Right lobe of liver (tissue), 6 donors: Measurements from ENCODE around the gene SIN3A. TPM values are rescaled to one million over a fixed set of nuclear protein-coding genes. Genes with fewer than 3 reads are reported as not detected.

Experiments used
- ATAC-seq, 4 donors: fragments of 200-7000 bp; cut with Tn5 transposase; one replicate each; pipeline ENCODE4 v1.9.1; 2020; ENCODE audit warnings: mild to moderate bottlenecking in 4 of 4, moderate library complexity in 4 of 4
- DNase-seq, 3 donors: peaks; one replicate each; pipeline ENCODE4 v3.0.0-alpha.2; 2020
- H3K27ac ChIP-seq, 3 donors: fragments of 200-600 bp; one replicate each; pipeline ENCODE4 v1.8.0; 2022
- H3K27me3 ChIP-seq, 2 donors: fragments of 200-600 bp; one replicate each; pipeline ENCODE4 v1.8.0; 2022
- H3K36me3 ChIP-seq, 4 donors: fragments of 200-600 bp; sonication (generic) in 1 of 4; one replicate each; pipeline versions ENCODE4 v1.5.1 to v1.8.0; 2017 to 2022; ENCODE audit warnings: control low read depth in 1 of 4
- H3K4me1 ChIP-seq, 4 donors: fragments of 200-600 bp; sonication (generic) in 1 of 4; one replicate each; pipeline versions ENCODE4 v1.5.1 to v1.8.0; 2017 to 2022; ENCODE audit warnings: control low read depth in 1 of 4
- H3K4me3 ChIP-seq, 3 donors: fragments of 200-600 bp; one replicate each; pipeline ENCODE4 v1.8.0; 2022
- H3K9me3 ChIP-seq, 4 donors: fragments of 200-600 bp; sonication (generic) in 1 of 4; one replicate each; pipeline versions ENCODE4 v1.5.1 to v1.8.0; 2017 to 2022; ENCODE audit warnings: control low read depth in 1 of 4
- CTCF ChIP-seq, 4 donors: fragments of 200-600 bp in 3 of 4; fragments of 450-650 bp in 1 of 4; IDR thresholded peaks; one replicate each; pipeline versions ENCODE4 v1.5.1 to v1.8.0; 2016 to 2022; ENCODE audit warnings: antibody characterized with exemption in 4 of 4, mild to moderate bottlenecking in 2 of 4
- POLR2A ChIP-seq: fragments of 450-650 bp; IDR thresholded peaks from one replicate; pipeline ENCODE4 v1.6.1; 2017; ENCODE audit warnings: antibody characterized with exemption, mild to moderate bottlenecking
- WGBS: methylation state at CpG from one replicate; pipeline ENCODE4 v1.1.6; 2018; ENCODE audit warnings: low coverage, low lambda C conversion rate; ENCODE audit not compliant: insufficient coverage; ENCODE audit errors: missing lambda C conversion rate; 5-methylcytosine and 5-hydroxymethylcytosine counted together
- intact Hi-C, 2 donors: fragments of 100-400 bp; cut with DNase I; formaldehyde crosslinking; loops; one replicate each; pipeline versions ENCODE4 v1.11.2 to v1.14.1; 2022
- total RNA-seq, 6 experiments: library from RNA; depleted of rRNA in 2 of 6; stranded (reverse); fragments of >200 nt in 2 of 6; fragmentation: NEBNext Ultra II Directional in 3 of 6; extraction: Animal tissue kit (Norgen Biotek cat#: 25700) in 3 of 6; gene quantifications; one replicate each; pipeline versions ENCODE4 v1.1.0 to v1.2.4, GENCODE V29; 2016 to 2023
- donor health status: DM: no; HTN: yes; CAD: no.
- donor health status: DM: no; HTN: no; CAD: no.
- donor health status: DM: no; HTN: no; CAD: no.
- donor health status: DM: no; HTN: yes; CAD: no.
- donor health status: DM: no; HTN: yes; CAD: no.

The SIN3A gene
- total RNA-seq, 6 experiments from 2014 or later, result 10.0 to 21.6 (median 20.5) TPM

- intact Hi-C loops, result no loop called here
- H3K9me3 ChIP-seq, result no peaks in the 10 kb centered on the region
- no peak overlapping the region for H3K27ac ChIP-seq
- ATAC-seq, result no peak
- no peak for DNase-seq
- H3K4me3 ChIP-seq, result no peak overlapping the region
- H3K36me3 ChIP-seq, result peaks cover 0 to 32% (median 4%) of the 10 kb centered on the region in 4 donors
- TF ChIP-seq POLR2A (no peak), CTCF (IDR thresholded peaks at IDR 0.05) (no peak)
- WGBS, result 80% methylated on average over 1 of the region's 28 CpGs
- no peaks in the 10 kb centered on the region for H3K27me3 ChIP-seq
- peaks cover 0 to 14% (median 7%) of the 10 kb centered on the region in 4 donors for H3K4me1 ChIP-seq
Measured at GRCh38 chr15:75356006-75356405, 95.5 kb downstream of the SIN3A start.

GRCh38 chr15:75355369-75355768, 96.1 kb downstream of the SIN3A start:
- TF ChIP-seq POLR2A (no peak), CTCF (IDR thresholded peaks at IDR 0.05) (no peak)
- Histone ChIP-seq H3K4me3 (no peak overlapping the region), H3K4me1 (peaks cover 0 to 14% (median 7%) of the 10 kb centered on the region in 4 donors), H3K9me3 (no peaks in the 10 kb centered on the region), H3K36me3 (peaks cover 0 to 31% (median 4%) of the 10 kb centered on the region in 4 donors), H3K27me3 (no peaks in the 10 kb centered on the region), H3K27ac (no peak overlapping the region)
- ATAC-seq (no peak), DNase-seq (no peak)
- WGBS, result 100% methylated on average over 1 of the region's 4 CpGs
- intact Hi-C loops, result no loop called here

- intact Hi-C loops, result no loop called here
- TF ChIP-seq CTCF (IDR thresholded peaks at IDR 0.05) (no peak), POLR2A (no peak)
- no CpG with 5 or more reads among the region's 7 CpGs for WGBS
- Histone ChIP-seq H3K4me3 (no peak overlapping the region), H3K9me3 (no peaks in the 10 kb centered on the region), H3K4me1 (peaks cover 0 to 14% (median 7%) of the 10 kb centered on the region in 4 donors), H3K27me3 (no peaks in the 10 kb centered on the region), H3K27ac (no peak overlapping the region), H3K36me3 (peaks cover 0 to 28% (median 1%) of the 10 kb centered on the region in 4 donors)
- ATAC-seq, result peak in 1 of 4 donors; percentile 2
- no peak for DNase-seq
Measured at GRCh38 chr15:75354454-75354853, 97.0 kb downstream of the SIN3A start.

GRCh38 chr15:75353604-75354003, 97.9 kb downstream of the SIN3A start:
- Histone ChIP-seq H3K36me3 (peaks cover 0 to 19% (median 0%) of the 10 kb centered on the region in 4 donors), H3K4me3 (no peak overlapping the region), H3K4me1 (peaks cover 0 to 20% (median 7%) of the 10 kb centered on the region in 4 donors), H3K27me3 (no peaks in the 10 kb centered on the region), H3K9me3 (no peaks in the 10 kb centered on the region), H3K27ac (no peak overlapping the region)
- intact Hi-C loops, result no loop called here
- DNase-seq (peak in 2 of 3 donors; percentile 84 to 86), ATAC-seq (peak; percentile 61 to 88 (median 74))
- WGBS, result no CpG with 5 or more reads among the region's 7 CpGs
- TF ChIP-seq POLR2A (no peak), CTCF (IDR thresholded peaks at IDR 0.05) (no peak)
